Fibroblast of pulmonary artery (primary cell): ENCODE measurements around the gene EPHB3.

ENCODE experiments used
- DNase-seq: peaks from one replicate; pipeline ENCODE4 v3.0.0-alpha.2; 2010; ENCODE audit warnings: low read depth
- H3K4me3 ChIP-seq: replicated peaks from 2 replicates; pipeline ENCODE4 v1.5.1; 2011; ENCODE audit warnings: low read depth, mild to moderate bottlenecking, control low read depth, low read length, moderate library complexity
- TF ChIP-seq, protein P1 (sequence below): IDR thresholded peaks from 2 replicates; pipeline ENCODE4 v1.5.1; 2011; ENCODE audit warnings: mild to moderate bottlenecking, control low read depth, low read length, inconsistent platforms; ENCODE audit errors: missing control alignments

EPHB3 gene

GRCh38 chr3:184577546-184577945 lies 16.0 kb downstream of the EPHB3 start:
- H3K4me3 ChIP-seq = no peak overlapping the region
- no peak for DNase-seq
- TF ChIP-seq, protein P1, sequence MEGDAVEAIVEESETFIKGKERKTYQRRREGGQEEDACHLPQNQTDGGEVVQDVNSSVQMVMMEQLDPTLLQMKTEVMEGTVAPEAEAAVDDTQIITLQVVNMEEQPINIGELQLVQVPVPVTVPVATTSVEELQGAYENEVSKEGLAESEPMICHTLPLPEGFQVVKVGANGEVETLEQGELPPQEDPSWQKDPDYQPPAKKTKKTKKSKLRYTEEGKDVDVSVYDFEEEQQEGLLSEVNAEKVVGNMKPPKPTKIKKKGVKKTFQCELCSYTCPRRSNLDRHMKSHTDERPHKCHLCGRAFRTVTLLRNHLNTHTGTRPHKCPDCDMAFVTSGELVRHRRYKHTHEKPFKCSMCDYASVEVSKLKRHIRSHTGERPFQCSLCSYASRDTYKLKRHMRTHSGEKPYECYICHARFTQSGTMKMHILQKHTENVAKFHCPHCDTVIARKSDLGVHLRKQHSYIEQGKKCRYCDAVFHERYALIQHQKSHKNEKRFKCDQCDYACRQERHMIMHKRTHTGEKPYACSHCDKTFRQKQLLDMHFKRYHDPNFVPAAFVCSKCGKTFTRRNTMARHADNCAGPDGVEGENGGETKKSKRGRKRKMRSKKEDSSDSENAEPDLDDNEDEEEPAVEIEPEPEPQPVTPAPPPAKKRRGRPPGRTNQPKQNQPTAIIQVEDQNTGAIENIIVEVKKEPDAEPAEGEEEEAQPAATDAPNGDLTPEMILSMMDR = no peak

DNA sequence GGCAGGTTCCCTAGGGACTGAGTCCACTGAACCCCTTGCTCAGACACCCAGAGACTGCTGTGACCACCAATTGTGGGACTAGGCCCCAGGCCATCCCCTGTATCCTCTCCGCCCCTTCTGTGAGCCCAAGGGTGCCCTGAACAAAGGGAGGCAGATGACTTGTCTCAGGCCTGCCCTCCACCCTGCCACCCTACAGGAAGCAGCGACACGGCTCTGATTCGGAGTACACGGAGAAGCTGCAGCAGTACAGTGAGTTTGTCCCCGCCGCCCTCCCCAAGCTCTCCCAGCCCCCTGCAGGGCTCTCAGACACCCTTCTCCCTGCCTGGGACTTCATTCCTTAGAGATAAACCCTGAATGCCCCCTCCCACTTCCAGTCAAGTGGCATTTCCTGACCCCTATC lies 16.6 kb downstream of the EPHB3 start:
- TF ChIP-seq, protein P1 = no peak

DNA sequence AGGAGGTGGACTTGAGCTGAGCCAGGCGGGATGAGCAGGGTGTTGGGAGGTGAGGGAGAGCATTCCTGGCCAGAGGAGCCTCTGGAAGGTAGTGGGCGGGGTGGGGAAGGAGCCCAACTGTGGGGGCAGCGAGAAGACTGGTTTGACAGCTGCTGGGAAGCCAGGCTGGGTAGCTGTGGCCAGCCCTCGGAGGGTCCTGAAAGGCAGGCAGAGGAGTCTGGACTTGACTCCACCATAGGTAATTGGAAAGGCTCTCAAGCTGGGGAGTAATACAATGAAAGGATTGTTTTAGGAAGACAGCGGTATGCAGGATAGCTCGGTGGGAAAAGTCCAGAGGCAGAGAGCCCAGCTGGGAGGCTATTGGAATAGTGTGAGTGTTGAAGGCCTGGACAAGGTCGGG lies 17.2 kb downstream of the EPHB3 start:
- TF ChIP-seq, protein P1 = no peak
- H3K4me3 ChIP-seq = no peak overlapping the region
- DNase-seq = no peak

More for the DNA sequence above, 16.6 kb downstream of the EPHB3 start:
- no peak for DNase-seq
- no peak overlapping the region for H3K4me3 ChIP-seq

DNA sequence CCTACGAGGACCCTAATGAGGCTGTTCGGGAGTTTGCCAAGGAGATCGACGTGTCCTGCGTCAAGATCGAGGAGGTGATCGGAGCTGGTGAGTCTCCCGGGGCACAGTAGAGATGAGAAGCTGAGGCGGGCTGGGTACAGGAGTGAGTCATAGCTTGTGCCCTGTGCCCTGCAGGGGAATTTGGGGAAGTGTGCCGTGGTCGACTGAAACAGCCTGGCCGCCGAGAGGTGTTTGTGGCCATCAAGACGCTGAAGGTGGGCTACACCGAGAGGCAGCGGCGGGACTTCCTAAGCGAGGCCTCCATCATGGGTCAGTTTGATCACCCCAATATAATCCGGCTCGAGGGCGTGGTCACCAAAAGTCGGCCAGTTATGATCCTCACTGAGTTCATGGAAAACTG lies 17.9 kb downstream of the EPHB3 start:
- TF ChIP-seq, protein P1 = no peak
- H3K4me3 ChIP-seq = no peak overlapping the region
- DNase-seq = no peak

DNA sequence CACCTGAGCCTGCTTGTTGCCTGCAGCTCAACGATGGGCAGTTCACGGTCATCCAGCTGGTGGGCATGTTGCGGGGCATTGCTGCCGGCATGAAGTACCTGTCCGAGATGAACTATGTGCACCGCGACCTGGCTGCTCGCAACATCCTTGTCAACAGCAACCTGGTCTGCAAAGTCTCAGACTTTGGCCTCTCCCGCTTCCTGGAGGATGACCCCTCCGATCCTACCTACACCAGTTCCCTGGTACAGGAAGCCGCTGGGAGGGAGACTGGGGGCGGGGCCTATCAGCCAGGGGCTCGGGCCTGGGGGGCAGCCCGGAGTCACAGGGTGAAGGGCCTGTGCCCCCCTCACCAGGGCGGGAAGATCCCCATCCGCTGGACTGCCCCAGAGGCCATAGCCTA lies 18.8 kb downstream of the EPHB3 start:
- DNase-seq = no peak
- TF ChIP-seq, protein P1 = no peak

DNA sequence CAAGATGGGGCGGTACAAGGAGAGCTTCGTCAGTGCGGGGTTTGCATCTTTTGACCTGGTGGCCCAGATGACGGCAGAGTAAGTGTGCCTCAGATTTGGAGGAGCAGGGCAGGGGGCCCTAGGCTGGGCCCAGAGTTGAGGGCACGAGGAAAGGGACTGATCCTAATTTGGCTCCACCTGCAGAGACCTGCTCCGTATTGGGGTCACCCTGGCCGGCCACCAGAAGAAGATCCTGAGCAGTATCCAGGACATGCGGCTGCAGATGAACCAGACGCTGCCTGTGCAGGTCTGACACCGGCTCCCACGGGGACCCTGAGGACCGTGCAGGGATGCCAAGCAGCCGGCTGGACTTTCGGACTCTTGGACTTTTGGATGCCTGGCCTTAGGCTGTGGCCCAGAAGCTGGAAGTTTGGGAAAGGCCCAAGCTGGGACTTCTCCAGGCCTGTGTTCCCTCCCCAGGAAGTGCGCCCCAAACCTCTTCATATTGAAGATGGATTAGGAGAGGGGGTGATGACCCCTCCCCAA lies 19.8 kb downstream of the EPHB3 start:
- no peak overlapping the region for H3K4me3 ChIP-seq
- TF ChIP-seq, protein P1 = no peak
- DNase-seq = no peak

More for the DNA sequence above, 18.8 kb downstream of the EPHB3 start:
- H3K4me3 ChIP-seq = no peak overlapping the region
